ENCODE measurements around the gene RNASEH2B.

- TF ChIP-seq POLR2AphosphoS5 (IDR thresholded peaks at IDR 0.05; ENCODE audit: low read depth, low read length) (no peak), POLR2A (IDR thresholded peaks at IDR 0.05; ENCODE audit: low read depth, low read length) (no peak)
Measured at GRCh38 chr13:50908371-50908770, 1.2 kb upstream of the RNASEH2B start.

Data from GM12892 (cell line).